Osteoblast (primary cell): Measurements from ENCODE around the gene CTDP1. TPM values are rescaled to one million over a fixed set of nuclear protein-coding genes. Genes with fewer than 3 reads are reported as not detected.

Experiments used
- DNase-seq: peaks from one replicate; pipeline ENCODE4 v3.0.0; 2011; ENCODE audit warnings: low spot score, mixed read lengths; ENCODE audit not compliant: insufficient read length; ENCODE audit errors: missing footprints
- H2AFZ ChIP-seq: 2 replicates; pipeline ENCODE4 v1.6.0; 2011; ENCODE audit warnings: mild to moderate bottlenecking, low read length
- H3K27ac ChIP-seq: 2 replicates; pipeline ENCODE4 v1.5.1; 2011; ENCODE audit warnings: mild to moderate bottlenecking, low read depth, low read length, moderate library complexity
- H3K27me3 ChIP-seq: 2 replicates; pipeline ENCODE4 v1.6.0; 2012; ENCODE audit warnings: mild to moderate bottlenecking, control low read depth, inconsistent platforms, low read length, moderate library complexity; ENCODE audit not compliant: insufficient read depth
- H3K36me3 ChIP-seq: 2 replicates; pipeline ENCODE4 v1.5.1; 2011; ENCODE audit warnings: mild to moderate bottlenecking, low read length, control low read depth, moderate library complexity; ENCODE audit not compliant: insufficient read depth
- H3K4me1 ChIP-seq: 2 replicates; pipeline ENCODE4 v1.5.1; 2011; ENCODE audit warnings: mild to moderate bottlenecking, low read length, control low read depth, moderate library complexity; ENCODE audit not compliant: insufficient read depth
- H3K4me2 ChIP-seq: 2 replicates; pipeline ENCODE4 v1.6.0; 2011; ENCODE audit warnings: mild to moderate bottlenecking, low read length; ENCODE audit not compliant: insufficient read depth
- H3K4me3 ChIP-seq: fragments of 200-600 bp; sonication (generic); 3 replicates; pipeline ENCODE4 v1.5.1; 2012; ENCODE audit warnings: mild to moderate bottlenecking, low read length, inconsistent platforms; ENCODE audit not compliant: insufficient read depth
- H3K79me2 ChIP-seq: 2 replicates; pipeline ENCODE4 v1.6.0; 2012; ENCODE audit warnings: mild to moderate bottlenecking, low read length, control low read depth, inconsistent platforms; ENCODE audit not compliant: insufficient read depth
- H3K9me3 ChIP-seq: 2 replicates; pipeline ENCODE4 v1.5.1; 2011; ENCODE audit warnings: low read depth, low read length, control low read depth
- H4K20me1 ChIP-seq: 2 replicates; pipeline ENCODE4 v1.6.0; 2012; ENCODE audit warnings: mild to moderate bottlenecking, low read length, control low read depth; ENCODE audit not compliant: insufficient read depth
- total RNA-seq: library from RNA; depleted of rRNA; stranded (reverse); fragments of >200 nt; gene quantifications from 2 replicates; pipeline ENCODE4 v1.2.3, GENCODE V29; 2012
- TF ChIP-seq, protein P1 (sequence below): IDR thresholded peaks from 2 replicates; pipeline ENCODE4 v1.5.1; 2011; ENCODE audit warnings: mild to moderate bottlenecking, low read depth, low read length, moderate library complexity; ENCODE audit errors: extremely low read depth

The CTDP1 gene
- total RNA-seq, 1 donor: 26.8 TPM

DNA sequence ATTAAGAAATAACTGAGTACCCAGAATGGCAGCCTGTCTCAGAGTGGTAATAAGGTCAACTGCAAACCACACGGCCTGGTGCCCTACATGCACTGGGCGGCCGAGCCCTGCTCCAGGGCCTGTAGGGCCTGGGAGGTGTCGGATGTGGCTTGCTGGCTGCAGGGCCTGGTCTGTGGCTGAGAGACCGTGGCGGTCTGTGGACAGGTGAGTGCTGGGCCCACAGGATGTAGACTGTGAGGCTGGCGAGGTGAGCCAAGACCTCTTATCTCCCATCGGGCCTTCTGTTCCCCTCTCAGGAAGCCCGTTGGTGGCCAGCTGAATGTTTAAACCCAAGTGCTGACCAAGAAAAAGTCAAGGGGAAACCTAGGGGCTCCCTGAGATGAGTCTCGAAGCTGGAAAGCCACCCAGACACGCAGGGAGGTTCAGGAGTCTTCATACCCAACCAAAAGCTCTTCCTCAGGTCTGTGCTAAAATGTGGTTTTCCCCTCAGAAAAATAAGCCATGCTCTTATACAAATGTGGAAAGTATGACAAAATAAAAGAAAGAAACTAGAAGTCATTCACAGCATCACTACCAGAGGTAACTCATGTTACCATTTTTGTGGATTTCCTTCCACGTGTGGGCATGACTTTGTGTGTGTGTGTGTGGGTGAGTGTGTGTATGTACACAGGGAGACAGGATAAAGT, 47.7 kb upstream of the CTDP1 start:
- no peaks in the 10 kb centered on the region for H3K36me3 ChIP-seq
- TF ChIP-seq, protein P1, sequence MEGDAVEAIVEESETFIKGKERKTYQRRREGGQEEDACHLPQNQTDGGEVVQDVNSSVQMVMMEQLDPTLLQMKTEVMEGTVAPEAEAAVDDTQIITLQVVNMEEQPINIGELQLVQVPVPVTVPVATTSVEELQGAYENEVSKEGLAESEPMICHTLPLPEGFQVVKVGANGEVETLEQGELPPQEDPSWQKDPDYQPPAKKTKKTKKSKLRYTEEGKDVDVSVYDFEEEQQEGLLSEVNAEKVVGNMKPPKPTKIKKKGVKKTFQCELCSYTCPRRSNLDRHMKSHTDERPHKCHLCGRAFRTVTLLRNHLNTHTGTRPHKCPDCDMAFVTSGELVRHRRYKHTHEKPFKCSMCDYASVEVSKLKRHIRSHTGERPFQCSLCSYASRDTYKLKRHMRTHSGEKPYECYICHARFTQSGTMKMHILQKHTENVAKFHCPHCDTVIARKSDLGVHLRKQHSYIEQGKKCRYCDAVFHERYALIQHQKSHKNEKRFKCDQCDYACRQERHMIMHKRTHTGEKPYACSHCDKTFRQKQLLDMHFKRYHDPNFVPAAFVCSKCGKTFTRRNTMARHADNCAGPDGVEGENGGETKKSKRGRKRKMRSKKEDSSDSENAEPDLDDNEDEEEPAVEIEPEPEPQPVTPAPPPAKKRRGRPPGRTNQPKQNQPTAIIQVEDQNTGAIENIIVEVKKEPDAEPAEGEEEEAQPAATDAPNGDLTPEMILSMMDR: no peak
- DNase-seq: no peak
- H3K27me3 ChIP-seq: peaks cover 2% of the 10 kb centered on the region
- H3K4me1 ChIP-seq: peaks cover 3% of the 10 kb centered on the region
- H3K4me2 ChIP-seq: no peak overlapping the region
- H2AFZ ChIP-seq: no peak overlapping the region
- no peak overlapping the region for H3K4me3 ChIP-seq
- H4K20me1 ChIP-seq: no peaks in the 10 kb centered on the region
- H3K79me2 ChIP-seq: no peaks in the 10 kb centered on the region
- H3K27ac ChIP-seq: no peak overlapping the region
- H3K9me3 ChIP-seq: no peaks in the 10 kb centered on the region

DNA sequence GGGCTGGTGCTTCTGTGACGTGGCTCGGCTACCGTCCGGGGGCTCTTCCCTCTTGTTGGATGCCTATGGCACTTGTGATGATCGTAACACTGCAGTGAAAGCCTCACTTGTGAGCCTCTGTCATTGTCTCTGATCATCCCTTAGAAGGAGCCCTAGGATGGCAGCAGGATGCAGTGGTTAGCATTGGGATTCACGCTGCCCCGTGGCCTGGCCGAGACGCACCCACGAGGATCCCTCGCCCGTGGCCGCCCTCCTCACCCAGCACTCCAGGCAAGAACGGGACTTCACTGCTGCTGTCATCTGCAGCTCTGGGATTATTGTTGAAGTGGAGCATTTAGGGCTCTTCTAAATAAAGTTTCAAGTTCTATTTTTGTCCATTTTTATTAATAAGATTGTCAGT, 46.8 kb upstream of the CTDP1 start:
- peak; percentile 83 for DNase-seq
- Histone ChIP-seq H3K4me3 (no peak overlapping the region), H3K27ac (no peak overlapping the region), H3K4me1 (peaks cover 3% of the 10 kb centered on the region), H3K36me3 (no peaks in the 10 kb centered on the region), H3K79me2 (no peaks in the 10 kb centered on the region), H3K9me3 (no peaks in the 10 kb centered on the region), H3K27me3 (no peaks in the 10 kb centered on the region), H3K4me2 (no peak overlapping the region), H2AFZ (no peak overlapping the region), H4K20me1 (no peaks in the 10 kb centered on the region)
- TF ChIP-seq, protein P1: no peak

DNA sequence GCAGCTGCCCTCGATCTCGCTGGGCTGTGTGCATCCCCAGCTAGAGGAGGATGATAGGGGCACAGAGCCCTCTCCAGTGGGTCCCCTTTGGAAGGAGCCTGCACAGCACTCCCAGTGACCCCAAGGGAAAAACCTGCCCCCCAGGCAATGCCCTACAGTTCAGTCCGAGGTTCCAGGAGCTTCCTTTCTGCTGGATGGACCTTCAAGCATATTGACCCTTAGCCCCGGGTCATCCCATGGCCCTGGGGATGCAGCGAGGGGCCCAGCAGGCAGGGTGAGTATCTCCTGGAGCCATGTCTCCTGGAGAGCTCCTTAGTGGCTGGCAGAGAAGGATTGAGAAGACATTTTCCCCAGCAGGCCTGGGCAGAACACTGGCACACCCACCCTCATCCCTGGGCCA, 45.4 kb upstream of the CTDP1 start:
- TF ChIP-seq, protein P1: no peak

GRCh38 chr18:79634593-79635426, 44.8 kb upstream of the CTDP1 start:
- TF ChIP-seq, protein P1: no peak
- Histone ChIP-seq H3K79me2 (no peaks in the 10 kb centered on the region), H3K4me2 (no peak overlapping the region), H3K9me3 (no peaks in the 10 kb centered on the region), H3K4me3 (no peak overlapping the region), H3K4me1 (peaks cover 3% of the 10 kb centered on the region), H3K27ac (no peak overlapping the region), H3K27me3 (peaks cover 4% of the 10 kb centered on the region), H2AFZ (no peak overlapping the region), H4K20me1 (no peaks in the 10 kb centered on the region), H3K36me3 (no peaks in the 10 kb centered on the region)
- DNase-seq: peak; percentile 91

More for the DNA sequence above, 45.4 kb upstream of the CTDP1 start:
- no peak overlapping the region for H3K4me3 ChIP-seq
- H3K36me3 ChIP-seq: no peaks in the 10 kb centered on the region
- H2AFZ ChIP-seq: no peak overlapping the region
- peaks cover 4% of the 10 kb centered on the region for H3K27me3 ChIP-seq
- H3K4me2 ChIP-seq: no peak overlapping the region
- peaks cover 3% of the 10 kb centered on the region for H3K4me1 ChIP-seq
- H3K79me2 ChIP-seq: no peaks in the 10 kb centered on the region
- H4K20me1 ChIP-seq: no peaks in the 10 kb centered on the region
- no peaks in the 10 kb centered on the region for H3K9me3 ChIP-seq
- peak; percentile 83 for DNase-seq
- H3K27ac ChIP-seq: no peak overlapping the region
